Muscle of leg (tissue), 11 donors: ENCODE results near the gene PFDN5. TPM values are rescaled to one million over a fixed set of nuclear protein-coding genes. Genes with fewer than 3 reads are reported as not detected.

ENCODE experiments used
- DNase-seq: peaks from one replicate; pipeline ENCODE4 v3.0.0; 2013
- H3K27ac ChIP-seq: one replicate; pipeline ENCODE4 v1.5.1; 2013; ENCODE audit warnings: mild to moderate bottlenecking, low read length, control low read depth
- H3K27me3 ChIP-seq: one replicate; pipeline ENCODE4 v1.6.1; 2013; ENCODE audit warnings: low read length; ENCODE audit not compliant: control insufficient read depth, insufficient read depth
- H3K36me3 ChIP-seq: one replicate; pipeline ENCODE4 v1.6.1; 2013; ENCODE audit warnings: low read length; ENCODE audit not compliant: control insufficient read depth, insufficient read depth
- H3K4me1 ChIP-seq: one replicate; pipeline ENCODE4 v1.6.1; 2013; ENCODE audit warnings: low read length; ENCODE audit not compliant: control insufficient read depth, insufficient read depth
- H3K4me3 ChIP-seq: one replicate; pipeline ENCODE4 v1.5.1; 2013; ENCODE audit warnings: low read length, control low read depth
- H3K9me3 ChIP-seq: replicated peaks from 2 replicates; pipeline ENCODE4 v1.6.1; 2013; ENCODE audit warnings: low read depth, low read length; ENCODE audit not compliant: control insufficient read depth
- WGBS: methylation state at CpG from one replicate; pipeline ENCODE4 v1.1.5; 2013; ENCODE audit warnings: missing lambda C conversion rate; ENCODE audit not compliant: insufficient coverage; 5-methylcytosine and 5-hydroxymethylcytosine counted together
- polyA plus RNA-seq, 8 donors: library from polyadenylated mRNA; unstranded; fragments of 120-200 nt; gene quantifications; one replicate each; pipeline versions ENCODE4 v1.2.1 to v1.2.3, GENCODE V29; 2013; ENCODE audit warnings: inconsistent platforms in 1 of 8, low replicate concordance in 1 of 8; ENCODE audit not compliant: insufficient read length in 8 of 8, insufficient read depth in 1 of 8
- total RNA-seq: library from RNA; stranded (reverse); fragments of 120-200 nt; gene quantifications from one replicate; pipeline ENCODE4 v1.2.4, GENCODE V29; 2013

The PFDN5 gene
- total and polyA plus RNA-seq, 9 donors: 451 to 875 (median 540) TPM

DNA sequence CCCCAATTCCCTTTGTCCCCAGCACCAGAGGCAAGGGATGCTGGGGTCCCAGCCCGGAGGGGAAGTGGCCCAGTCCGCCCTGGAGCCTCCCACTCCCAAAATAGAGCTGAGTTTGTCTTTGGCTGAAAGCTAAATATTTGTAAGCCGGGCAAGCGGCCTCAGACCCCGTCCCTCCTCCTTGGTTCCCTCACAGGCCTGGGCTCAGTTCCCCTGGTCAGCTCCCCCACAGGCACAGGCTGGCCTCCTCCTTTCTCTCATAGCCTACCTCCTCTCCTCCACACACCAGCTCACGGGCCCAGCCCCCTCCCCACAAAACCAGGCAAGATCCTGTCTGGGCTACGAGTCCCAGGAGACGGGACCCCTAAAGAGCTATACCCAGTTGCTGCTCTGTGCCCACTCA is 39.5 kb downstream of the PFDN5 start:
- Histone ChIP-seq H3K9me3 (no peaks in the 10 kb centered on the region), H3K4me1 (peaks cover 8% of the 10 kb centered on the region), H3K4me3 (no peak overlapping the region), H3K27me3 (peaks cover 60% of the 10 kb centered on the region), H3K36me3 (no peaks in the 10 kb centered on the region), H3K27ac (no peak overlapping the region)
- WGBS: 62% methylated on average over 7 of the region's 8 CpGs
- no peak for DNase-seq

DNA sequence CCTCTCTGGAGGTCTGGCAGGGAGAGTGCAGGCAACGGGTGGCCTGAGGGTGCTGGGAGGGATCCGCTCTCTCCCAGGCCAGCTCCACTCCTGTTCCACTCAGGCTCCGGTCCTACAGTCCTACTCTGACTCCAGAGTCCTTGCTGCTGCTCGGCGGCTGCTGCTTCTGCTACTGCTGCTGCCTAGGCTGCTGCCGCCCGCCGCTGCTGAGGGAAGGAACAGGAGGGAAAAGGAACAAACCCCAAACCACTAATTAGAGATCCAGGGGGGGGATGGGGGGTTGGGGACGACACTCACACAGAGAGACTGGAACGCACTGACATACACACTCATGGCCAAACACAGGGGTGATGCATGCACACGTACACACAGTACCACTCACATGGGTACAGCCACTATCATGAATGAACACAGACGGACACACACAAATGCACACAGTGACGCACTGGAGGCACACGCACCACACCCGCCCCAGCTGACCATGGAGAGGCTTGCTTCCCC is 40.9 kb downstream of the PFDN5 start, which contains the start of gene SP7:
Gene SP7 (minus strand): TSS at position 174 of the 501 bp plus-strand sequence. CDS start 708 bp downstream, outside the sequence.
- Histone ChIP-seq H3K27me3 (peaks cover 56% of the 10 kb centered on the region), H3K36me3 (no peaks in the 10 kb centered on the region), H3K4me1 (peaks cover 8% of the 10 kb centered on the region), H3K27ac (no peak within 1 kb of the TSS), H3K9me3 (no peaks in the 10 kb centered on the region), H3K4me3 (no peak within 1 kb of the TSS)
- DNase-seq: no peak
- 21% methylated on average over 2 of the region's 15 CpGs for WGBS

DNA sequence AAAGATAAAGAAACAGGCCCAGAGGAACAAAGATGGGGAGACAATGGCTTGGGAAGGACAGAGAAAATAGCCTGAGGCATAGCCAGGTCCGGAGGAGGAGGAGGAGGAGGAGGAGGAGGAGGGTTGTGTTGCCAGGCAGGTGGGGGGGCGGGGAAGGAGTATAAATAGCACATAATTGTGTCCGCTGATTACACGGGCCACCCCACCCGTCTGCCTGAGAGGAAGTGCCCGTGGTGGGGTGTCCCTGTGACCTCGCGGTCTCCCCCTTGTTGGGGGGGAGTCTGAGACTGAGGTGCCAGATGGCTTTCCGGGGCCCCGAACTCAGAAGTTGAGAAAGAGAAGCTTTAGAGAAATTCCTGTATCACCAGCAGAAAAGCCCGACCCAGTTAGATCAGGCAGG is 42.7 kb downstream of the PFDN5 start:
- Histone ChIP-seq H3K4me1 (peaks cover 8% of the 10 kb centered on the region), H3K27me3 (peaks cover 50% of the 10 kb centered on the region), H3K27ac (no peak overlapping the region), H3K9me3 (no peaks in the 10 kb centered on the region), H3K4me3 (no peak overlapping the region), H3K36me3 (no peaks in the 10 kb centered on the region)
- DNase-seq: no peak
- 46% methylated on average over 4 of the region's 11 CpGs for WGBS

DNA sequence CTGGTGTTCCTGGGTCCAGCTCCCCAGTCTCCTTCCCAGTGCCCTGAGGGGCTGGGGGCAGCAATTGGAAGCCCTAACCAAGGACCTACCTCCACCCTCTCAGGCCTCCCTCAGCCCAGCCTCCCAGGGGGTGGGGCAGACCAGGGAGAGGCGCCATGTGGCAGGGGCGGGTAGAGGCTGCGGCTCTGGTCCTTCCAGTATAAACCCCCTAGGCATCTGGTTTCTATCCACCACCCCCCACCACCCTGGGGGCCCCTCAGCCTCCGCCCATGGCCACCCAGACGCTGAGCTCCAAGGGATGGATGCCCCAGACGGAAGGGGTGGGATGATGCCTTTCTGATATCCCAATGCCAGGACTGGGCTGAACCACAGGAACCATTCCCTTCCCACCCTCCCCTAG is 43.6 kb downstream of the PFDN5 start:
- Histone ChIP-seq H3K27me3 (peaks cover 45% of the 10 kb centered on the region), H3K4me3 (no peak overlapping the region), H3K27ac (no peak overlapping the region), H3K36me3 (no peaks in the 10 kb centered on the region), H3K9me3 (no peaks in the 10 kb centered on the region), H3K4me1 (peaks cover 8% of the 10 kb centered on the region)
- WGBS: no CpG with 5 or more reads among the region's 6 CpGs
- no peak for DNase-seq

DNA sequence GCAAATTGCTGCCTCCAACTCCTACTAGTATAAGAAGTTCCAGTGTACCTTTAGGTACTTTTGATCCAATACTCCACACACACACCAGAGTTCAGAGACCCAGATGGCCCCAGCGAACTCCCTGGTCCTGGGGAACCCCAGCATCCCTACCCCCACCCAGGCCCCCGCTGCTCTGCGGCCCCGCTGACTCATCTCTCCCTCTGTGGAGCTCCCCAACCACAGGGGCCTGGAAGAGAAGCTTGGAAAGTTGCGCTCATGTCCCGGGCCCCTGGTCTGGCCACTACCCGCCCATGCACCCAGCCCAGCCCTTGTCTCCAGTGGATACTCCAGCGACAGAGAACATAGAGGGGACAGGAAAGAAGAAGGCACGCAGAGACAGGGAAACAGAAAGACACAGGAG is 45.1 kb downstream of the PFDN5 start:
- DNase-seq: no peak
- WGBS: 65% methylated on average over 4 of the region's 9 CpGs
- no peaks in the 10 kb centered on the region for H3K36me3 ChIP-seq
- H3K27me3 ChIP-seq: peaks cover 38% of the 10 kb centered on the region
- peaks cover 15% of the 10 kb centered on the region for H3K4me1 ChIP-seq
- no peak overlapping the region for H3K4me3 ChIP-seq
- no peak overlapping the region for H3K27ac ChIP-seq
- H3K9me3 ChIP-seq: no peaks in the 10 kb centered on the region

DNA sequence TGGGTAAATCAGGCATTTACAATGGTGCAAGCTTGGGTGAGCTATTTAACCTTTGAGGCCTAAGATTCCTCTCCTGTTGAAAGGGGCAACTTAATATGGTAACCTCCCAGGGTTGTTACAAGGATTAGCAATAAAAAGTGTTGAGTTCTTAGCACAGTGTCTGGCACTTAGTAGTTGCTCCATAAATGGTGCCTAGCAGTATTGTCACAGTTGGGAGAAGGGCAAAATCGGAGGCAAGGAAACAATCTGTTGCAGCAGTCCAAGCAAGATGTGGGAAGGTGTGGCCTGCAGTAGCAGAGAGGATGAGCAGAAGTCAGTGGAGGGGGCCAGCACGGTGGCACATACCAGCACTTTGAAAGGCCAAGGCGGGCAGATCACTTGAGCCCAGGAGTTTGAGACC is 48.1 kb downstream of the PFDN5 start:
- no peak for DNase-seq
- Histone ChIP-seq H3K36me3 (no peaks in the 10 kb centered on the region), H3K4me3 (no peak overlapping the region), H3K27me3 (peaks cover 11% of the 10 kb centered on the region), H3K9me3 (no peaks in the 10 kb centered on the region), H3K4me1 (peaks cover 16% of the 10 kb centered on the region), H3K27ac (no peak overlapping the region)
- whole genome bisulfite sequencing: 63% methylated on average over 3 of the region's 3 CpGs

- H3K27me3 ChIP-seq: peaks cover 6% of the 10 kb centered on the region
- no peaks in the 10 kb centered on the region for H3K36me3 ChIP-seq
- peaks cover 16% of the 10 kb centered on the region for H3K4me1 ChIP-seq
- H3K27ac ChIP-seq: no peak overlapping the region
- peak overlapping the region; percentile 62 for H3K4me3 ChIP-seq
- WGBS: 100% methylated on average over 3 of the region's 4 CpGs
- no peak for DNase-seq
- no peaks in the 10 kb centered on the region for H3K9me3 ChIP-seq
These were observed 48.6 kb downstream of the PFDN5 start for GRCh38 chr12:53343969-53344368.

DNA sequence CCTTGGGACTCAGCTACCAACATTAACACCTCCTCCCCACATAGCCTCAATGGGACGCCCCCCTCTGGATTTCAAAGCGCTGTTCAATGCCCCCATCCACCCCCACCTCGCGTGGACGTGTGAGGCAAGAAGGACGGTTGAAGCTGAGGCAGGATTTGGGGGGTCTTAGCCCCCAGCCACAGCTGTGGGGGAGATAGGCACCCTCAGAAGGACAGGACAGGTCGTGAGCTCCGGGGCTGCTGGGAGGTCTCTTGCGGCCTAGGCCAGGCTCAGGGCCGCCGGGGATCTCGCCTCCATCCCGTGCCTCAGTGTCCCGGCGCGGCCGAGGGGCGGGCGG is 49.1 kb downstream of the PFDN5 start:
- no peaks in the 10 kb centered on the region for H3K9me3 ChIP-seq
- H3K36me3 ChIP-seq: no peaks in the 10 kb centered on the region
- H3K4me3 ChIP-seq: peak overlapping the region; percentile 62
- no peak overlapping the region for H3K27ac ChIP-seq
- peaks cover 16% of the 10 kb centered on the region for H3K4me1 ChIP-seq
- WGBS: 0% methylated on average over 13 of the region's 19 CpGs
- peaks cover 2% of the 10 kb centered on the region for H3K27me3 ChIP-seq
- DNase-seq: no peak

- H3K9me3 ChIP-seq: no peaks in the 10 kb centered on the region
- peak; percentile 92 for DNase-seq
- under 1% methylated on average over 47 of the region's 50 CpGs for WGBS
- peak overlapping the region; percentile 84 for H3K27ac ChIP-seq
- H3K4me3 ChIP-seq: peak overlapping the region; percentile 62
- peaks cover 16% of the 10 kb centered on the region for H3K4me1 ChIP-seq
- peaks cover 2% of the 10 kb centered on the region for H3K27me3 ChIP-seq
- H3K36me3 ChIP-seq: no peaks in the 10 kb centered on the region
These were observed 49.6 kb downstream of the PFDN5 start for GRCh38 chr12:53344824-53345485.

DNA sequence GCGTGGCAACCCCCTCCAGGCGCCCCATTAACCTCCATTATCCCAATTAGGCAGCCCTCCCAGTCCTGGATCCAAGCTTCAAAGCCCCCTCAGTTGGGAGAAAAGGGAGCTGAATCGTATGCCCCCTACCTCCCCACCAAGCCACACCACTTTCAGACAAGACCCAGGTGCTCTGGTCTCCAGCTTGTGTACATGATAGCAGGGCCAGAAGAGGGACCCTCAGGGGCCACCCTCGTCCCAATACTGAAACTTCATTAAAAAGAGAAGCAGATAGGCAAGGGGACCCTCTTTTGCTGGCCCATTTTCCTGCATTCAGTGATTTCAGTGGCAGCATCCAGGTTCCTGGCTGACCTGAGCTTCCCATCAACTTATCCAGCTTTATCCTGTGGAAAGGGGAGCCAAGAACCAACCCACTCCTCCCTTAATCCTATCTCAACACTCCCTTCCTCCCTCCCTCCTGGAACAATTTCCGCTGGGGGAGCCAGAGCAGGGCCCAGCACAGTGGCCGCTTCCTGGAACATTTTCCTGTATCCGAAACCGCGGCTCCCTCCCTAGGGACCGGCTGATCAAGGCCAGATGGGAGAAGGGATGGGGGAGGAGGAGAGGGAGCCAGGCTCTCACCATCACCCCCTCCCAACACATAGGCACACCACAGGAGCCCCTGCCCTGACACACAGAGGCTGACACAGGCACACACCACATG is 50.3 kb downstream of the PFDN5 start:
- Histone ChIP-seq H3K4me1 (peaks cover 16% of the 10 kb centered on the region), H3K27ac (peak overlapping the region; percentile 84), H3K4me3 (peak overlapping the region; percentile 62), H3K36me3 (no peaks in the 10 kb centered on the region), H3K9me3 (no peaks in the 10 kb centered on the region), H3K27me3 (peaks cover 2% of the 10 kb centered on the region)
- DNase-seq: peak; percentile 82
- 0% methylated on average over 1 of the region's 10 CpGs for WGBS
